ENCODE results near the gene UQCC3.

UQCC3 gene

DNA sequence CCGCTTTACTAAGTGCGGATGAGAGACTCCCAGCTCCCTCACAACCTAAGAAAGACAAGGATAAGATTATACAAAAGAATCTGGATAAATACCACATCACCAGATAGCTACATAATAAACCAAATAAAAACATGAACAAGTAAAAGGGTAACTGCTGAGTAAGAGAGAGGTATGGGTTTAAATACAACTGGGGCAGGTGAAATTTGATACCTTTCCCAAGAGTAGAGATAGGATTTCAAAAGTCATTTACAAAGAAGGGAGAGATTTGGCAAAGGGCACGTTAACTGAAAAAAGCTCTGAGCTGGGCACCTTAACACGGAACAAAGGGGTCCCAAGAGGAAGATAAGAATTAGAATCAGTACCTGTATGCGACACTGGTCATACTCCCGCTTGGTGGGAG is 5.7 kb downstream of the UQCC3 start:
- Histone ChIP-seq H3K9ac (ENCODE audit: low read depth, low read length, poor library complexity, severe bottlenecking) (peak overlapping the region; percentile 90), H3K27me3 (ENCODE audit: insufficient read depth, low read length, poor library complexity, severe bottlenecking) (no peaks in the 10 kb centered on the region), H3K9me2 (replicated peaks; ENCODE audit: low read depth, low read length) (no peaks in the 10 kb centered on the region), H3K4me3 (ENCODE audit: low read length, poor library complexity, severe bottlenecking) (peak overlapping the region; percentile 91), H3K4me2 (ENCODE audit: low read depth, low read length, poor library complexity, severe bottlenecking) (peak overlapping the region; percentile 85), H4K20me1 (ENCODE audit: insufficient read depth, low read length, poor library complexity, severe bottlenecking) (peaks cover 33% of the 10 kb centered on the region), H2AFZ (ENCODE audit: low read length) (no peak overlapping the region), H3K36me3 (ENCODE audit: insufficient read depth, low read length) (no peaks in the 10 kb centered on the region; the same call in 1 of the 2 replicates), H3K4me1 (ENCODE audit: insufficient read depth, low read length, poor library complexity, severe bottlenecking) (peaks cover 29% of the 10 kb centered on the region), H3K9me3 (ENCODE audit: insufficient read depth, low read depth, low read length) (no peaks in the 10 kb centered on the region), H3F3A (ENCODE audit: low read depth) (no peaks in the 10 kb centered on the region), H3K79me2 (ENCODE audit: insufficient read depth, low read length) (peaks cover 57% of the 10 kb centered on the region)
- TF ChIP-seq EZH2phosphoT487 (IDR thresholded peaks at IDR 0.05; ENCODE audit: borderline replicate concordance) = no peak
- TF ChIP-seq, protein P1, sequence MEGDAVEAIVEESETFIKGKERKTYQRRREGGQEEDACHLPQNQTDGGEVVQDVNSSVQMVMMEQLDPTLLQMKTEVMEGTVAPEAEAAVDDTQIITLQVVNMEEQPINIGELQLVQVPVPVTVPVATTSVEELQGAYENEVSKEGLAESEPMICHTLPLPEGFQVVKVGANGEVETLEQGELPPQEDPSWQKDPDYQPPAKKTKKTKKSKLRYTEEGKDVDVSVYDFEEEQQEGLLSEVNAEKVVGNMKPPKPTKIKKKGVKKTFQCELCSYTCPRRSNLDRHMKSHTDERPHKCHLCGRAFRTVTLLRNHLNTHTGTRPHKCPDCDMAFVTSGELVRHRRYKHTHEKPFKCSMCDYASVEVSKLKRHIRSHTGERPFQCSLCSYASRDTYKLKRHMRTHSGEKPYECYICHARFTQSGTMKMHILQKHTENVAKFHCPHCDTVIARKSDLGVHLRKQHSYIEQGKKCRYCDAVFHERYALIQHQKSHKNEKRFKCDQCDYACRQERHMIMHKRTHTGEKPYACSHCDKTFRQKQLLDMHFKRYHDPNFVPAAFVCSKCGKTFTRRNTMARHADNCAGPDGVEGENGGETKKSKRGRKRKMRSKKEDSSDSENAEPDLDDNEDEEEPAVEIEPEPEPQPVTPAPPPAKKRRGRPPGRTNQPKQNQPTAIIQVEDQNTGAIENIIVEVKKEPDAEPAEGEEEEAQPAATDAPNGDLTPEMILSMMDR (conservative IDR thresholded peaks at IDR 0.05; ENCODE audit: low read length) = no peak

GRCh38 chr11:62677714-62678113 is 6.2 kb downstream of the UQCC3 start:
- Histone ChIP-seq H3K4me2 (ENCODE audit: low read depth, low read length, poor library complexity, severe bottlenecking) (peak overlapping the region; percentile 85), H3K9me3 (ENCODE audit: insufficient read depth, low read depth, low read length) (no peaks in the 10 kb centered on the region), H3K9ac (ENCODE audit: low read depth, low read length, poor library complexity, severe bottlenecking) (peak overlapping the region; percentile 90), H2AFZ (ENCODE audit: low read length) (no peak overlapping the region), H3K36me3 (ENCODE audit: insufficient read depth, low read length) (no peaks in the 10 kb centered on the region; the same call in 1 of the 2 replicates), H3K9me2 (replicated peaks; ENCODE audit: low read depth, low read length) (no peaks in the 10 kb centered on the region), H3F3A (ENCODE audit: low read depth) (no peaks in the 10 kb centered on the region), H3K4me3 (ENCODE audit: low read length, poor library complexity, severe bottlenecking) (peak overlapping the region; percentile 91), H4K20me1 (ENCODE audit: insufficient read depth, low read length, poor library complexity, severe bottlenecking) (peaks cover 29% of the 10 kb centered on the region), H3K27me3 (ENCODE audit: insufficient read depth, low read length, poor library complexity, severe bottlenecking) (no peaks in the 10 kb centered on the region), H3K79me2 (ENCODE audit: insufficient read depth, low read length) (peaks cover 52% of the 10 kb centered on the region), H3K4me1 (ENCODE audit: insufficient read depth, low read length, poor library complexity, severe bottlenecking) (peaks cover 25% of the 10 kb centered on the region)
- TF ChIP-seq EZH2phosphoT487 (IDR thresholded peaks at IDR 0.05; ENCODE audit: borderline replicate concordance) = no peak

GRCh38 chr11:62678433-62678769 is 6.9 kb downstream of the UQCC3 start:
- no peaks in the 10 kb centered on the region for H3F3A ChIP-seq (ENCODE audit: low read depth)
- H2AFZ ChIP-seq (ENCODE audit: low read length) = no peak overlapping the region
- no peaks in the 10 kb centered on the region for H3K27me3 ChIP-seq (ENCODE audit: insufficient read depth, low read length, poor library complexity, severe bottlenecking)

More at GRCh38 chr11:62678433-62678769, 6.9 kb downstream of the UQCC3 start:
- H3K4me3 ChIP-seq (ENCODE audit: low read length, poor library complexity, severe bottlenecking) = peak overlapping the region; percentile 91
- no peak for TF ChIP-seq EZH2phosphoT487 (IDR thresholded peaks at IDR 0.05; ENCODE audit: borderline replicate concordance)
- TF ChIP-seq, protein P1 (conservative IDR thresholded peaks at IDR 0.05; ENCODE audit: low read length) = no peak
- peak overlapping the region; percentile 90 for H3K9ac ChIP-seq (ENCODE audit: low read depth, low read length, poor library complexity, severe bottlenecking)
- no peaks in the 10 kb centered on the region for H3K9me3 ChIP-seq (ENCODE audit: insufficient read depth, low read depth, low read length)
- H3K9me2 ChIP-seq (replicated peaks; ENCODE audit: low read depth, low read length) = no peaks in the 10 kb centered on the region
- no peaks in the 10 kb centered on the region; the same call in 1 of the 2 replicates for H3K36me3 ChIP-seq (ENCODE audit: insufficient read depth, low read length)
- H3K79me2 ChIP-seq (ENCODE audit: insufficient read depth, low read length) = peaks cover 45% of the 10 kb centered on the region
- peaks cover 18% of the 10 kb centered on the region for H3K4me1 ChIP-seq (ENCODE audit: insufficient read depth, low read length, poor library complexity, severe bottlenecking)
- peaks cover 22% of the 10 kb centered on the region for H4K20me1 ChIP-seq (ENCODE audit: insufficient read depth, low read length, poor library complexity, severe bottlenecking)
- peak overlapping the region; percentile 85 for H3K4me2 ChIP-seq (ENCODE audit: low read depth, low read length, poor library complexity, severe bottlenecking)

Data from Loucy (cell line).